Measurements from ENCODE around the gene ARSB.

DNA sequence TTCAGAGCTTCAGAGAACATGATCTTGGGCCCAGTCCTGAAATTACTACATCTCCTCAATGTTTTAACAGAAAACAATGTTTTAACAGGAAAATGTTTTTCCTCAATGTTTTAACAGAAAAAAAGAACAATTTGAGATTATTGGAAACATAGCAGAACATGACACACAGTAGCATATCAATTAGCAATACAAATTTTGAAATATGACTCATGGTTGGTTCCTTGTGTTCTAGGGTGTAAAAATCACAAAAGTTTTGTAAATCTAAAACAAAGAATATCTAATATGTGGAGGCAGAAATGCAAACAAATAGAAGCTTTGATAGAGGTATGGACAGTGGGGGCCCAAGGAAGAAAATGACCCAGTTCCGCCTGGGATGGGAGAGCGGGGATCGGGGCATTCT is 22.8 kb upstream of the ARSB start:
- TF ChIP-seq, protein P1, sequence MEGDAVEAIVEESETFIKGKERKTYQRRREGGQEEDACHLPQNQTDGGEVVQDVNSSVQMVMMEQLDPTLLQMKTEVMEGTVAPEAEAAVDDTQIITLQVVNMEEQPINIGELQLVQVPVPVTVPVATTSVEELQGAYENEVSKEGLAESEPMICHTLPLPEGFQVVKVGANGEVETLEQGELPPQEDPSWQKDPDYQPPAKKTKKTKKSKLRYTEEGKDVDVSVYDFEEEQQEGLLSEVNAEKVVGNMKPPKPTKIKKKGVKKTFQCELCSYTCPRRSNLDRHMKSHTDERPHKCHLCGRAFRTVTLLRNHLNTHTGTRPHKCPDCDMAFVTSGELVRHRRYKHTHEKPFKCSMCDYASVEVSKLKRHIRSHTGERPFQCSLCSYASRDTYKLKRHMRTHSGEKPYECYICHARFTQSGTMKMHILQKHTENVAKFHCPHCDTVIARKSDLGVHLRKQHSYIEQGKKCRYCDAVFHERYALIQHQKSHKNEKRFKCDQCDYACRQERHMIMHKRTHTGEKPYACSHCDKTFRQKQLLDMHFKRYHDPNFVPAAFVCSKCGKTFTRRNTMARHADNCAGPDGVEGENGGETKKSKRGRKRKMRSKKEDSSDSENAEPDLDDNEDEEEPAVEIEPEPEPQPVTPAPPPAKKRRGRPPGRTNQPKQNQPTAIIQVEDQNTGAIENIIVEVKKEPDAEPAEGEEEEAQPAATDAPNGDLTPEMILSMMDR (conservative IDR thresholded peaks at IDR 0.05; ENCODE audit: low read length) = no peak
- no peak for TF ChIP-seq EZH2phosphoT487 (IDR thresholded peaks at IDR 0.05; ENCODE audit: borderline replicate concordance)
